Measurements from ENCODE around the gene SART3.
"Not testable (repeated sequence)": the region's sequence is repeated elsewhere in the genome, so short reads cannot be mapped to it uniquely, and the experiment has no call there.

The SART3 gene

GRCh38 chr12:108580531-108580930 lies 19.6 kb upstream of the SART3 start:
- DNase-seq (ENCODE audit: low spot score): no peak

- no peak for DNase-seq (ENCODE audit: low spot score)
Observed at GRCh38 chr12:108578813-108579212, 17.8 kb upstream of the SART3 start.

- DNase-seq (ENCODE audit: low spot score): no peak
Observed at GRCh38 chr12:108578264-108578663, 17.3 kb upstream of the SART3 start.

- no peak for DNase-seq (ENCODE audit: low spot score)
Observed at GRCh38 chr12:108577458-108577857, 16.5 kb upstream of the SART3 start.

GRCh38 chr12:108576660-108577234 lies 15.8 kb upstream of the SART3 start:
- no peak for DNase-seq (ENCODE audit: low spot score)

- DNase-seq (ENCODE audit: low spot score): no peak
Observed at GRCh38 chr12:108575199-108575912, 14.4 kb upstream of the SART3 start.

- not testable (repeated sequence) for DNase-seq (ENCODE audit: low spot score)
Observed at GRCh38 chr12:108574276-108574675, 13.3 kb upstream of the SART3 start.

GRCh38 chr12:108573317-108573716 lies 12.3 kb upstream of the SART3 start:
- no peak for DNase-seq (ENCODE audit: low spot score)

GRCh38 chr12:108572166-108572790 lies 11.3 kb upstream of the SART3 start:
- no peak for DNase-seq (ENCODE audit: low spot score)

GRCh38 chr12:108571609-108572165 lies 10.7 kb upstream of the SART3 start:
- DNase-seq (ENCODE audit: low spot score): no peak

GRCh38 chr12:108570743-108571608 lies 10.0 kb upstream of the SART3 start:
- peak; percentile 58 for DNase-seq (ENCODE audit: low spot score)

GRCh38 chr12:108568338-108569154 lies 7.6 kb upstream of the SART3 start:
- DNase-seq (ENCODE audit: low spot score): no peak

GRCh38 chr12:108567406-108568337 lies 6.7 kb upstream of the SART3 start:
- no peak for DNase-seq (ENCODE audit: low spot score)

- DNase-seq (ENCODE audit: low spot score): no peak
Observed at GRCh38 chr12:108566452-108566851, 5.5 kb upstream of the SART3 start.

GRCh38 chr12:108565976-108566375 lies 5.0 kb upstream of the SART3 start:
- peak; percentile 62 for DNase-seq (ENCODE audit: low spot score)

GRCh38 chr12:108565146-108565545 lies 4.2 kb upstream of the SART3 start:
- no peak for DNase-seq (ENCODE audit: low spot score)

GRCh38 chr12:108564724-108565123 lies 3.8 kb upstream of the SART3 start:
- no peak for DNase-seq (ENCODE audit: low spot score)

- DNase-seq (ENCODE audit: low spot score): no peak
Observed at GRCh38 chr12:108563804-108564151, 2.8 kb upstream of the SART3 start.

GRCh38 chr12:108563136-108563803 lies 2.3 kb upstream of the SART3 start:
- peak; percentile 92 for DNase-seq (ENCODE audit: low spot score)
